Ishikawa (cell line): ENCODE data around the gene KCNQ1OT1.

Experiments
- CEBPB ChIP-seq: IDR thresholded peaks from 2 replicates; pipeline ENCODE4 v1.6.1; 2012
- CREB1 ChIP-seq: IDR thresholded peaks from 2 replicates; pipeline ENCODE4 v1.6.1; 2012; ENCODE audit warnings: low read depth
- EGR1 ChIP-seq: IDR thresholded peaks from 2 replicates; pipeline ENCODE4 v1.6.1; 2012
- EP300 ChIP-seq: IDR thresholded peaks from 2 replicates; pipeline ENCODE4 v1.6.1; 2012; ENCODE audit warnings: borderline replicate concordance
- FOXM1 ChIP-seq: IDR thresholded peaks from 2 replicates; pipeline ENCODE4 v1.6.1; 2012; ENCODE audit warnings: low read depth, borderline replicate concordance
- NFIC ChIP-seq: IDR thresholded peaks from 2 replicates; pipeline ENCODE4 v1.6.1; 2012
- RAD21 ChIP-seq: IDR thresholded peaks from 2 replicates; pipeline ENCODE4 v1.6.1; 2012; ENCODE audit warnings: low read depth
- TAF1 ChIP-seq: IDR thresholded peaks from 2 replicates; pipeline ENCODE4 v1.6.1; 2012; ENCODE audit warnings: low read depth, mild to moderate bottlenecking
- TCF12 ChIP-seq: IDR thresholded peaks from 2 replicates; pipeline ENCODE4 v1.6.1; 2012; ENCODE audit warnings: low read depth
- TEAD4 ChIP-seq: IDR thresholded peaks from 2 replicates; pipeline ENCODE4 v1.6.1; 2012
- YY1 ChIP-seq: IDR thresholded peaks from 2 replicates; pipeline ENCODE4 v1.6.1; 2012; ENCODE audit warnings: low read depth
- ZBTB7A ChIP-seq: IDR thresholded peaks from 2 replicates; pipeline ENCODE4 v1.6.1; 2012; ENCODE audit warnings: low read depth
- TF ChIP-seq, protein P1 (sequence below): IDR thresholded peaks from 2 replicates; pipeline ENCODE4 v1.6.1; 2012
- TF ChIP-seq, protein P2 (sequence below): IDR thresholded peaks from 2 replicates; pipeline ENCODE4 v1.6.1; 2012
- TF ChIP-seq, protein P3 (sequence below): IDR thresholded peaks from 2 replicates; pipeline ENCODE4 v1.6.1; 2012; ENCODE audit warnings: low read depth, mild to moderate bottlenecking

The KCNQ1OT1 gene

DNA sequence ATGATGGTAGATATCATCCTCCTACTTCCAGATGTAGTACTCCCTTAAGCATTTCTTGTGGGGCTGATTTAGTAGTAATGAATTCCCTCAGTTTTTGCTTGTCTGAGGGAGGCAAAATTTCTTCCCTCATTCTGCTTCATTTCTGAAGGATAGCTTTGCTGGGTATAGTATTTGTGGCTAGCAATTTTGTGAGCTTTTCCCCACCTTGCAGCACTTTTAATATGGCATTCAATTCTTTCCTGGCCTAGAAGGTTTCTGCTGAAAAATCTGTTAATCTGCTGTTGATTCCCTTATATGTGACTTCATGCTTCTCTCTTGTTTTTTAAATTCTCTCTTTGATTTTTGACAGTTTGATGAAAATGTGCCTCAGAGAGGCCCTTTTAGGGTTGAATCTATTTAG, 50.4 kb downstream of the KCNQ1OT1 start:
- TF ChIP-seq, protein P1, sequence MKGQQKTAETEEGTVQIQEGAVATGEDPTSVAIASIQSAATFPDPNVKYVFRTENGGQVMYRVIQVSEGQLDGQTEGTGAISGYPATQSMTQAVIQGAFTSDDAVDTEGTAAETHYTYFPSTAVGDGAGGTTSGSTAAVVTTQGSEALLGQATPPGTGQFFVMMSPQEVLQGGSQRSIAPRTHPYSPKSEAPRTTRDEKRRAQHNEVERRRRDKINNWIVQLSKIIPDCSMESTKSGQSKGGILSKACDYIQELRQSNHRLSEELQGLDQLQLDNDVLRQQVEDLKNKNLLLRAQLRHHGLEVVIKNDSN, result no peak

DNA sequence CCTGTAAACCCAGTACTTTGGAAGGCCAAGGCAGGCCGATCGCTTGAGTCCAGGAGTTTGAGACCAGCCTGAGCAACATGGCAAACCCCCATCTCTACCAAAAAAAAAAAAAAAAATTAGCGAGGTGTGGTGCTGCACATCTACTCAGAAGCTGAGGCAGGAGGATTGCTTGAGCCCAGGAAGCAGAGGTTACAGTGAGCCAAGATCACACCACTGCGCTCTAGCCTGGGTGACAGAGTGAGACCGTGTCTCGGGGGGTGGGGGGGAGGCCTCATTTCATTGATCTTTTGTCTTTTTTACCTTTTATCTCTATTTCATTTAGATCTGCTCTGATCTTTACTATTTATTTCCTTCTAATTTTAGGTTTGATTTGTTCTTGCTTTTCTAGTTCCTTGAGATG, 51.8 kb downstream of the KCNQ1OT1 start:
- TF ChIP-seq TCF12, result no peak
- no peak for TF ChIP-seq FOXM1
- TF ChIP-seq, protein P1, result no peak
- TF ChIP-seq, protein P2, sequence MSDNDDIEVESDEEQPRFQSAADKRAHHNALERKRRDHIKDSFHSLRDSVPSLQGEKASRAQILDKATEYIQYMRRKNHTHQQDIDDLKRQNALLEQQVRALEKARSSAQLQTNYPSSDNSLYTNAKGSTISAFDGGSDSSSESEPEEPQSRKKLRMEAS, result no peak
- no peak for TF ChIP-seq EGR1
- no peak for TF ChIP-seq YY1
- TF ChIP-seq ZBTB7A, result no peak
- no peak for TF ChIP-seq TEAD4
- no peak for TF ChIP-seq RAD21
- TF ChIP-seq NFIC, result no peak
- no peak for TF ChIP-seq EP300
- TF ChIP-seq TAF1, result no peak
- TF ChIP-seq, protein P3, sequence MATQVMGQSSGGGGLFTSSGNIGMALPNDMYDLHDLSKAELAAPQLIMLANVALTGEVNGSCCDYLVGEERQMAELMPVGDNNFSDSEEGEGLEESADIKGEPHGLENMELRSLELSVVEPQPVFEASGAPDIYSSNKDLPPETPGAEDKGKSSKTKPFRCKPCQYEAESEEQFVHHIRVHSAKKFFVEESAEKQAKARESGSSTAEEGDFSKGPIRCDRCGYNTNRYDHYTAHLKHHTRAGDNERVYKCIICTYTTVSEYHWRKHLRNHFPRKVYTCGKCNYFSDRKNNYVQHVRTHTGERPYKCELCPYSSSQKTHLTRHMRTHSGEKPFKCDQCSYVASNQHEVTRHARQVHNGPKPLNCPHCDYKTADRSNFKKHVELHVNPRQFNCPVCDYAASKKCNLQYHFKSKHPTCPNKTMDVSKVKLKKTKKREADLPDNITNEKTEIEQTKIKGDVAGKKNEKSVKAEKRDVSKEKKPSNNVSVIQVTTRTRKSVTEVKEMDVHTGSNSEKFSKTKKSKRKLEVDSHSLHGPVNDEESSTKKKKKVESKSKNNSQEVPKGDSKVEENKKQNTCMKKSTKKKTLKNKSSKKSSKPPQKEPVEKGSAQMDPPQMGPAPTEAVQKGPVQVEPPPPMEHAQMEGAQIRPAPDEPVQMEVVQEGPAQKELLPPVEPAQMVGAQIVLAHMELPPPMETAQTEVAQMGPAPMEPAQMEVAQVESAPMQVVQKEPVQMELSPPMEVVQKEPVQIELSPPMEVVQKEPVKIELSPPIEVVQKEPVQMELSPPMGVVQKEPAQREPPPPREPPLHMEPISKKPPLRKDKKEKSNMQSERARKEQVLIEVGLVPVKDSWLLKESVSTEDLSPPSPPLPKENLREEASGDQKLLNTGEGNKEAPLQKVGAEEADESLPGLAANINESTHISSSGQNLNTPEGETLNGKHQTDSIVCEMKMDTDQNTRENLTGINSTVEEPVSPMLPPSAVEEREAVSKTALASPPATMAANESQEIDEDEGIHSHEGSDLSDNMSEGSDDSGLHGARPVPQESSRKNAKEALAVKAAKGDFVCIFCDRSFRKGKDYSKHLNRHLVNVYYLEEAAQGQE, result no peak

DNA sequence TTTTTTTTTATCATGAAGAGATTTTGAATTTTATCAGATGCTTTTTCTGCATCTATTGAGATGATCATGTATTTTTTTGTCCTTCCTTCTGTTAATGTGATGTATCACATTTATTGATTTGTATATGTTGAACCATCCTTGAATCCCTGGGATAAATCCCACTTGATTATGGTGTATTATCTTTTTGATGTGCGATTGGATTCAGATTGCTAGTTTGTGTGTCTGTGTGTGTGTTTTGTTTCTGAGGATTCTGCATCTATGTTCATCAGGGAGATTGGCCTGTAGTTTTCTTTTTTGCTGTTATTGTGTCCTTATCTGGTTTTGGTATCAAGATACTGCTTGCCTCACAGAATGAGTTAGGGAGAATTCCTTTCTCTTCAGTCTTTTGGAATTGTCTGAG, 52.6 kb downstream of the KCNQ1OT1 start:
- no peak for TF ChIP-seq CREB1
- TF ChIP-seq, protein P1, result no peak
- TF ChIP-seq YY1, result no peak
- TF ChIP-seq, protein P2, result no peak

DNA sequence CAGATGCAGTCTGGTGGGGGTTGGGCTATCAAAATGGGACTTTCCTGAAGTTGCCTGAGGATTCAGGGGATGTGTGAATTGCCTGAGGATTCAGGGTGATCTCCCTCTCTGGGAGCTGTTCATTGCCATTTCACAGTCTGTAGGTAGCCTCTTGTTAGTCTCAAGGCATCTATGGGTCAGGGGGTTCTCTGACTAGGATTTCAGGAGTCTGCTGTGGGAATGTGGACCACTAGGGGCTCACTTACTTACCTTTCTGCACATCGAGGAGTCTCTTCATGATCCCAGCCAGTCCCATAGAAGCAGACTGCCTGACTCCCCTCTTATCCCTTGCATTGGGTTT, 54.0 kb downstream of the KCNQ1OT1 start:
- no peak for TF ChIP-seq RAD21

DNA sequence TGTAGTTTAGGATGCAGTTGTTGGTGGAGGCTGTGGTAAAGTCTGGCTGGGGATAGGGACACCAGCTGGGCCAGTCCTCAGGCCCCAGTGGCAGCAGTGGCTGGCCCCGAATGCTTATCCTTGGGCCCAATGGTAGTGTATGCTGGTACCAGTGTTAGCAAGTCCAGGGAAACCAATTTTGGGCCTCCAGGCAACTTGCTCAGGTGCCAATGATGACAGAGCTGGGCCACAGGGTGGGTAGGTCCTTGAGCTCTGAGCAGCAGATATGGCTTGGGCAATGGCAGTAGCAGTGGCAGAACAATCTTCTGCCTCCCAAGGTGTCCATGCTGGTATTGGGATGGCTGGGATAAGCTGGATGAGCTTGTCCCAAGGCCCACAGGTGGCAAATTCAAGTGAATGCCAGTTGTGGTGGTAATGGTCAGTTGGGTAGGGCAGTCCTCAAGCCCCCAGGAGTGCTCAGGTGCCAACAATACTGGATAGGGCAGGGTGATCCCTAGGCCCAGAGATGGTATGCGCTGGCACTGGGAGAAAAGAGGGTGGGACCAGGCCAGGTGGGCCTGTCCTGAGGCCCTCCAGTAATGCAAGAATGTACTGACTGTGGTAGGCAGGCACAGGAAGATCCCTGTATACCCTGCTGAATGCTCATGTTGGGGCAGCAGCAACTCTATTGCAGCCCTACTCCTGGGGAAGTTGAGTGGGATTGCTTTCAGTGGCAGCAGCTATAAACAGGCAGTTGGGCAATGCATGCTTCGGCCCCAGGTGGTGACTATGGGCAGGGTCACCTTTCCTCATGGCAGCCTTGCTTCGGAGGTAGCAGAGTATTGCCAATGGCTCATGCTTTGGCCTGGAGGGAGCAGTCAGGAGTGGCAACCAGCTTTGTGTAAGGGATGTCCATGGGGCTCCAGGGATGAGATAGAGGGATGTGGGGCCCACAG, 54.7 kb downstream of the KCNQ1OT1 start:
- no peak for TF ChIP-seq ZBTB7A
- TF ChIP-seq, protein P2, result no peak
- TF ChIP-seq TEAD4, result no peak
- TF ChIP-seq, protein P3, result no peak
- TF ChIP-seq CEBPB, result no peak
- TF ChIP-seq, protein P1, result no peak
- TF ChIP-seq RAD21, result no peak
- no peak for TF ChIP-seq CREB1
- no peak for TF ChIP-seq TAF1
- no peak for TF ChIP-seq FOXM1
- TF ChIP-seq NFIC, result no peak
- TF ChIP-seq TCF12, result no peak
- TF ChIP-seq EGR1, result no peak
- no peak for TF ChIP-seq EP300
- TF ChIP-seq YY1, result no peak

DNA sequence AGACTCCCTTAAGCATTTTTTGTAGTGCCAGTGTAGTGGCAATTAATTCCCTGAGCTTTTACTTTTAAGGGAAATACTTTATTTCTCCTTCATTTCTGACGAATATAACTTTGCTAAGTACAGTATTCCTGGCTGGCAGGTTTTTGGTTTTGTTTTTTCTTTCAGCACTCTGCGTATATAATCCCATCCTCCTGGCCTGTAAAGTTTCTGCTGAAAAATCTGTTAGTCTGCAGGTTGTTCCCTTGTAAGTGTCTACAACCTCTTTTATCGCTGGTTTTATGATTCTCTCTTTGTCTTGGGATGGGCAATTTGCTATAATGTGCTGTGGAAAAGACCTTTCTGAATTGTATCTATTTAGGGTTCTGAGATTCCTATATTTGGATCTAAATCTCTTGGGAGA, 56.0 kb downstream of the KCNQ1OT1 start:
- no peak for TF ChIP-seq TCF12
- TF ChIP-seq, protein P1, result no peak
